HG03064 (cell line): Measurements from ENCODE around the gene TMEM171.

Experiments
- ATAC-seq: cut with Tn5 transposase; IDR thresholded peaks from one replicate; pipeline ENCODE4 v1.9.1; 2021; ENCODE audit warnings: low read depth; ENCODE audit not compliant: unreplicated experiment

TMEM171 gene

GRCh38 chr5:73151766-73152410 is 31.5 kb downstream of the TMEM171 start:
- no peak for ATAC-seq

GRCh38 chr5:73152411-73153388 is 32.3 kb downstream of the TMEM171 start:
- ATAC-seq: no peak

- ATAC-seq: no peak
Observed at GRCh38 chr5:73153513-73153912, 33.1 kb downstream of the TMEM171 start.

GRCh38 chr5:73154208-73155006 is 34.0 kb downstream of the TMEM171 start:
- no peak for ATAC-seq

- ATAC-seq: no peak
Observed at GRCh38 chr5:73155271-73156222, 35.2 kb downstream of the TMEM171 start.

GRCh38 chr5:73157414-73158303 is 37.3 kb downstream of the TMEM171 start:
- ATAC-seq: no peak

- ATAC-seq: no peak
Observed at GRCh38 chr5:73158313-73158712, 37.9 kb downstream of the TMEM171 start.

- peak; percentile 61 for ATAC-seq
Observed at GRCh38 chr5:73160239-73160671, 39.9 kb downstream of the TMEM171 start.

- no peak for ATAC-seq
Observed at GRCh38 chr5:73170522-73170921, 50.1 kb downstream of the TMEM171 start.

GRCh38 chr5:73171495-73171894 is 51.1 kb downstream of the TMEM171 start:
- ATAC-seq: no peak

GRCh38 chr5:73172951-73173350 is 52.6 kb downstream of the TMEM171 start, which contains the start of gene TMEM174:
Gene TMEM174 (plus strand): TSS chr5:73173193. CDS start chr5:73173244, 51 bp downstream.
- ATAC-seq: no peak

GRCh38 chr5:73174100-73174815 is 53.9 kb downstream of the TMEM171 start:
- ATAC-seq: no peak

GRCh38 chr5:73176250-73176649 is 55.9 kb downstream of the TMEM171 start:
- ATAC-seq: no peak

- ATAC-seq: no peak
Observed at GRCh38 chr5:73178265-73178664, 57.9 kb downstream of the TMEM171 start.

GRCh38 chr5:73179730-73180129 is 59.4 kb downstream of the TMEM171 start:
- ATAC-seq: no peak

- no peak for ATAC-seq
Observed at GRCh38 chr5:73180566-73180965, 60.2 kb downstream of the TMEM171 start.
